ENCODE results near the gene BAG3. TPM values are rescaled to one million over a fixed set of nuclear protein-coding genes. Genes with fewer than 3 reads are reported as not detected.

BAG3 gene
- total and polyA plus RNA-seq, 10 donors: 2.1 to 36.0 (median 16.7) TPM

- peaks cover 6 to 31% (median 15%) of the 10 kb centered on the region in 6 donors for H3K4me1 ChIP-seq
- H3K27ac ChIP-seq: no peak overlapping the region
- peaks cover 0 to 64% (median 40%) of the 10 kb centered on the region in 6 donors for H3K36me3 ChIP-seq
- no peak for TF ChIP-seq POLR2AphosphoS5 (IDR thresholded peaks at IDR 0.05)
- TF ChIP-seq, protein P1, sequence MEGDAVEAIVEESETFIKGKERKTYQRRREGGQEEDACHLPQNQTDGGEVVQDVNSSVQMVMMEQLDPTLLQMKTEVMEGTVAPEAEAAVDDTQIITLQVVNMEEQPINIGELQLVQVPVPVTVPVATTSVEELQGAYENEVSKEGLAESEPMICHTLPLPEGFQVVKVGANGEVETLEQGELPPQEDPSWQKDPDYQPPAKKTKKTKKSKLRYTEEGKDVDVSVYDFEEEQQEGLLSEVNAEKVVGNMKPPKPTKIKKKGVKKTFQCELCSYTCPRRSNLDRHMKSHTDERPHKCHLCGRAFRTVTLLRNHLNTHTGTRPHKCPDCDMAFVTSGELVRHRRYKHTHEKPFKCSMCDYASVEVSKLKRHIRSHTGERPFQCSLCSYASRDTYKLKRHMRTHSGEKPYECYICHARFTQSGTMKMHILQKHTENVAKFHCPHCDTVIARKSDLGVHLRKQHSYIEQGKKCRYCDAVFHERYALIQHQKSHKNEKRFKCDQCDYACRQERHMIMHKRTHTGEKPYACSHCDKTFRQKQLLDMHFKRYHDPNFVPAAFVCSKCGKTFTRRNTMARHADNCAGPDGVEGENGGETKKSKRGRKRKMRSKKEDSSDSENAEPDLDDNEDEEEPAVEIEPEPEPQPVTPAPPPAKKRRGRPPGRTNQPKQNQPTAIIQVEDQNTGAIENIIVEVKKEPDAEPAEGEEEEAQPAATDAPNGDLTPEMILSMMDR (IDR thresholded peaks at IDR 0.05 in 8 of 11, conservative IDR thresholded peaks at IDR 0.05 in 3 of 11): no peak
- no peak for TF ChIP-seq POLR2A (IDR thresholded peaks at IDR 0.05)
- H3K4me3 ChIP-seq: no peak overlapping the region
- 80 to 93% (median 89%) methylated on average over 3 of the region's 3 CpGs for WGBS, 5 donors
- intact Hi-C loops (cut with DNase I; ENCODE audit: low total_unique reads): no loop called here
- DNase-seq: no peak
- H3K9me3 ChIP-seq: no peaks in the 10 kb centered on the region
- H3K27me3 ChIP-seq (replicated peaks in 1 of 7): no peaks in the 10 kb centered on the region
These were observed 19.5 kb downstream of the BAG3 start for GRCh38 chr10:119670717-119671116.

DNA sequence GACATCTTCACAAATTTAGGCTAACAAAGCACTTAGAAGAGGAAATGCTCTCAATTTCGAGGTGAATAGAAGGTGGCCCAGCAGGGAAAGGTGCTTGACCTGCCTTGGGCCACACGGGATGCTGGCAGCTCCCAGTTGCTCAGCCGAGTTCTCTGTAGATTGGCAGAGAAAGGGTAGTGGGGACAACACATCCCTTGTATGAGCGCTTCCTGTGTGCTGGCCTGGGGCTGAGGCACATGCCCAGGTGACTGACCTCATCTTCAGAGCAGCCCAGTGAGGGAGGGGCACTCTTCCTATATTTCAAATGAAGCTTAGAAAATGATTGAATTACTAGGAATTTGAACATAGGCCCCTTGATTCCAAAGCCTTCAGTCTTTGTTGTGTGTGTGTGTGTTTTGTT is 20.2 kb downstream of the BAG3 start:
- Histone ChIP-seq H3K4me1 (peaks cover 6 to 24% (median 15%) of the 10 kb centered on the region in 6 donors), H3K4me3 (no peak overlapping the region), H3K27ac (no peak overlapping the region), H3K9me3 (no peaks in the 10 kb centered on the region), H3K36me3 (peaks cover 0 to 70% (median 41%) of the 10 kb centered on the region in 6 donors), H3K27me3 (replicated peaks in 1 of 7) (no peaks in the 10 kb centered on the region)
- WGBS, 5 donors: 81 to 86% (median 82%) methylated on average over 4 of the region's 4 CpGs
- DNase-seq: no peak
- intact Hi-C loops (cut with DNase I; ENCODE audit: low total_unique reads): no loop called here
- TF ChIP-seq POLR2AphosphoS5 (IDR thresholded peaks at IDR 0.05) (no peak), POLR2A (IDR thresholded peaks at IDR 0.05) (no peak)
- TF ChIP-seq, protein P1 (IDR thresholded peaks at IDR 0.05 in 8 of 11, conservative IDR thresholded peaks at IDR 0.05 in 3 of 11): no peak

DNA sequence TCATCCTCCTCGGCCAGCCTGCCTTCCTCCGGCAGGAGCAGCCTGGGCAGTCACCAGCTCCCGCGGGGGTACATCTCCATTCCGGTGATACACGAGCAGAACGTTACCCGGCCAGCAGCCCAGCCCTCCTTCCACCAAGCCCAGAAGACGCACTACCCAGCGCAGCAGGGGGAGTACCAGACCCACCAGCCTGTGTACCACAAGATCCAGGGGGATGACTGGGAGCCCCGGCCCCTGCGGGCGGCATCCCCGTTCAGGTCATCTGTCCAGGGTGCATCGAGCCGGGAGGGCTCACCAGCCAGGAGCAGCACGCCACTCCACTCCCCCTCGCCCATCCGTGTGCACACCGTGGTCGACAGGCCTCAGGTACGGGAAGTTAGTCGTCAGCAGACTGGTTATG is 21.1 kb downstream of the BAG3 start:
- Histone ChIP-seq H3K36me3 (peaks cover 0 to 79% (median 50%) of the 10 kb centered on the region in 6 donors), H3K4me3 (no peak overlapping the region), H3K27me3 (replicated peaks in 1 of 7) (no peaks in the 10 kb centered on the region), H3K4me1 (peaks cover 4 to 15% (median 9%) of the 10 kb centered on the region in 6 donors), H3K9me3 (no peaks in the 10 kb centered on the region), H3K27ac (no peak overlapping the region)
- no peak for DNase-seq
- TF ChIP-seq, protein P1 (IDR thresholded peaks at IDR 0.05 in 8 of 11, conservative IDR thresholded peaks at IDR 0.05 in 3 of 11): no peak
- peak in 1 of 3 donors; percentile 36 for TF ChIP-seq POLR2AphosphoS5 (IDR thresholded peaks at IDR 0.05)
- 91 to 97% (median 97%) methylated on average over 6 to 23 of the region's 23 CpGs for WGBS, 5 donors
- intact Hi-C loops (cut with DNase I; ENCODE audit: low total_unique reads): no loop called here

DNA sequence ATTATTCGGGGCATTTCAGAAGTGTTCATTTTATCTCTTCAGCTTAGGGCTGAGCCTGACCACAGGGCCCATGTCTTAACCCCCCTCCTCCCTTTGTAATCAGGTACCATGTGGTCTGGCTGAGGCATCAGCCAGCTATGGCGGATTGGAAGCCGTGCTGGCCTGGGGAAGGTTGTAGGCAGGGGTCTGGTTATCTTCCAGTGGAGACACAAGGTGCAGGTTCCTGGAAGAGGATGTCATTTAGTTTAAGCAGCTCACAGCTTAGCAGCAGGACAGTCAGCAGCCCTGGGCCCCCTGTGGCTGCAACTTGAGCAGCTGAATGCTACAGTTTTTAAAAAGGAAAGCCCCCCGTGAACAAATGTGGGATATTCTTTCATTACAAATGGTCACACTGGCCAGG is 22.1 kb downstream of the BAG3 start:
- no peak for DNase-seq
- intact Hi-C loops (cut with DNase I; ENCODE audit: low total_unique reads): no loop called here
- Histone ChIP-seq H3K4me3 (no peak overlapping the region), H3K27me3 (replicated peaks in 1 of 7) (no peaks in the 10 kb centered on the region), H3K4me1 (peaks cover 0 to 5% (median under 1%) of the 10 kb centered on the region in 6 donors), H3K9me3 (no peaks in the 10 kb centered on the region), H3K27ac (no peak overlapping the region), H3K36me3 (peaks cover 0 to 89% (median 54%) of the 10 kb centered on the region in 6 donors)
- TF ChIP-seq POLR2AphosphoS5 (IDR thresholded peaks at IDR 0.05): no peak
- no peak for TF ChIP-seq POLR2A (IDR thresholded peaks at IDR 0.05)
- 70 to 95% (median 79%) methylated on average over 4 of the region's 4 CpGs for WGBS, 5 donors
